MM.1S (cell line): ENCODE measurements around the gene ANKIB1.

Experiments
- DNase-seq: peaks from one replicate; pipeline ENCODE4 v3.0.0-alpha.2; 2015
- H2AFZ ChIP-seq: fragments of 300-600 bp; sonication (generic); 2 replicates; pipeline ENCODE4 v1.6.0; 2016; ENCODE audit warnings: antibody characterized with exemption, low read length
- H3F3A ChIP-seq: fragments of 300-600 bp; sonication (generic); 2 replicates; pipeline ENCODE4 v1.6.1; 2016; ENCODE audit warnings: mild to moderate bottlenecking, antibody characterized with exemption, low read length, moderate library complexity, mixed read lengths; ENCODE audit not compliant: insufficient read depth
- H3K27ac ChIP-seq: fragments of 300-600 bp; sonication (generic); 2 replicates; pipeline ENCODE4 v1.5.1; 2016; ENCODE audit warnings: mild to moderate bottlenecking, low read length
- H3K27me3 ChIP-seq: fragments of 300-600 bp; sonication (generic); replicated peaks from 2 replicates; pipeline ENCODE4 v1.6.0; 2016; ENCODE audit warnings: low read length; ENCODE audit not compliant: insufficient read depth
- H3K36me3 ChIP-seq: fragments of 300-600 bp; sonication (generic); replicated peaks from 2 replicates; pipeline ENCODE4 v1.6.1; 2016; ENCODE audit warnings: mild to moderate bottlenecking, low read length, mixed read lengths; ENCODE audit not compliant: insufficient read depth
- H3K4me1 ChIP-seq: fragments of 300-600 bp; sonication (generic); 2 replicates; pipeline ENCODE4 v1.6.1; 2016; ENCODE audit warnings: low read length, mixed read lengths
- H3K4me2 ChIP-seq: fragments of 300-600 bp; sonication (generic); 2 replicates; pipeline ENCODE4 v1.6.0; 2016; ENCODE audit warnings: low read depth, low read length
- H3K4me3 ChIP-seq: fragments of 300-600 bp; sonication (generic); 2 replicates; pipeline ENCODE4 v1.5.1; 2016; ENCODE audit warnings: low read length, mixed read lengths
- H3K79me2 ChIP-seq: fragments of 300-600 bp; sonication (generic); 2 replicates; pipeline ENCODE4 v1.6.1; 2016; ENCODE audit warnings: mixed run types, low read length, mixed read lengths
- H3K9ac ChIP-seq: fragments of 300-600 bp; sonication (generic); 2 replicates; pipeline ENCODE4 v1.6.1; 2016; ENCODE audit warnings: low read length, mixed read lengths
- H3K9me2 ChIP-seq: fragments of 300-600 bp; sonication (generic); replicated peaks from 2 replicates; pipeline ENCODE4 v1.6.1; 2016; ENCODE audit warnings: mild to moderate bottlenecking, low read length, mixed read lengths; ENCODE audit not compliant: insufficient read depth
- H3K9me3 ChIP-seq: fragments of 300-600 bp; sonication (generic); replicated peaks from 2 replicates; pipeline ENCODE4 v1.6.1; 2016; ENCODE audit warnings: mild to moderate bottlenecking, low read length, mixed read lengths; ENCODE audit not compliant: insufficient read depth
- H4K20me1 ChIP-seq: fragments of 300-600 bp; sonication (generic); 2 replicates; pipeline ENCODE4 v1.6.1; 2016; ENCODE audit warnings: mild to moderate bottlenecking, low read length, moderate library complexity, mixed read lengths; ENCODE audit not compliant: insufficient read depth
- CTCF ChIP-seq: fragments of 300-600 bp; sonication (generic); IDR thresholded peaks from 2 replicates; pipeline ENCODE4 v1.5.1; 2016; ENCODE audit warnings: antibody characterized with exemption, low read length, mixed read lengths
- EZH2 ChIP-seq: fragments of 300-600 bp; sonication (generic); optimal IDR thresholded peaks from 2 replicates; pipeline ENCODE3; 2017; ENCODE audit warnings: low read depth, mild to moderate bottlenecking, antibody characterized with exemption, low read length, mixed read lengths
- EZH2phosphoT487 ChIP-seq: fragments of 300-600 bp; sonication (generic); IDR thresholded peaks from 2 replicates; pipeline ENCODE4 v1.6.1; 2018; ENCODE audit warnings: antibody characterized with exemption, low read length

ANKIB1 gene

GRCh38 chr7:92289321-92289720 is 43.5 kb downstream of the ANKIB1 start:
- DNase-seq = no peak
- Histone ChIP-seq H3F3A (no peaks in the 10 kb centered on the region), H3K9ac (no peak overlapping the region), H3K4me1 (no peaks in the 10 kb centered on the region), H4K20me1 (no peaks in the 10 kb centered on the region), H3K9me3 (no peaks in the 10 kb centered on the region), H3K4me2 (no peak overlapping the region), H3K27ac (no peak overlapping the region), H3K27me3 (no peaks in the 10 kb centered on the region), H3K36me3 (no peaks in the 10 kb centered on the region), H2AFZ (no peak overlapping the region), H3K79me2 (peaks cover 44% of the 10 kb centered on the region), H3K9me2 (no peaks in the 10 kb centered on the region), H3K4me3 (no peak overlapping the region)
- TF ChIP-seq EZH2phosphoT487 (no peak), CTCF (no peak), EZH2 (no peak)

GRCh38 chr7:92292981-92293380 is 47.2 kb downstream of the ANKIB1 start:
- no peak for DNase-seq
- Histone ChIP-seq H3K27me3 (no peaks in the 10 kb centered on the region), H3K36me3 (no peaks in the 10 kb centered on the region), H3F3A (no peaks in the 10 kb centered on the region), H3K9ac (no peak overlapping the region), H3K9me2 (no peaks in the 10 kb centered on the region), H3K4me2 (no peak overlapping the region), H3K79me2 (peaks cover 20% of the 10 kb centered on the region; the same call in 1 of the 2 replicates), H3K4me1 (no peaks in the 10 kb centered on the region), H3K27ac (no peak overlapping the region), H3K4me3 (no peak overlapping the region), H3K9me3 (no peaks in the 10 kb centered on the region), H2AFZ (no peak overlapping the region), H4K20me1 (no peaks in the 10 kb centered on the region)
- TF ChIP-seq EZH2 = no peak
- no peak for TF ChIP-seq EZH2phosphoT487
- TF ChIP-seq CTCF = no peak

- Histone ChIP-seq H3K9ac (no peak overlapping the region), H2AFZ (no peak overlapping the region), H3K36me3 (no peaks in the 10 kb centered on the region), H3K9me2 (no peaks in the 10 kb centered on the region), H3K9me3 (no peaks in the 10 kb centered on the region), H3K27ac (no peak overlapping the region), H3K4me3 (no peak overlapping the region), H4K20me1 (no peaks in the 10 kb centered on the region), H3F3A (no peaks in the 10 kb centered on the region), H3K4me1 (no peaks in the 10 kb centered on the region), H3K4me2 (peak overlapping the region; percentile 31; the same call in 1 of the 2 replicates), H3K27me3 (no peaks in the 10 kb centered on the region), H3K79me2 (peaks cover 20% of the 10 kb centered on the region; the same call in 1 of the 2 replicates)
- TF ChIP-seq CTCF = no peak
- TF ChIP-seq EZH2phosphoT487 = no peak
- TF ChIP-seq EZH2 = no peak
- DNase-seq = no peak
Measured at GRCh38 chr7:92293896-92294590, 48.3 kb downstream of the ANKIB1 start.
